ENCODE results near the gene BACH2.

DNA sequence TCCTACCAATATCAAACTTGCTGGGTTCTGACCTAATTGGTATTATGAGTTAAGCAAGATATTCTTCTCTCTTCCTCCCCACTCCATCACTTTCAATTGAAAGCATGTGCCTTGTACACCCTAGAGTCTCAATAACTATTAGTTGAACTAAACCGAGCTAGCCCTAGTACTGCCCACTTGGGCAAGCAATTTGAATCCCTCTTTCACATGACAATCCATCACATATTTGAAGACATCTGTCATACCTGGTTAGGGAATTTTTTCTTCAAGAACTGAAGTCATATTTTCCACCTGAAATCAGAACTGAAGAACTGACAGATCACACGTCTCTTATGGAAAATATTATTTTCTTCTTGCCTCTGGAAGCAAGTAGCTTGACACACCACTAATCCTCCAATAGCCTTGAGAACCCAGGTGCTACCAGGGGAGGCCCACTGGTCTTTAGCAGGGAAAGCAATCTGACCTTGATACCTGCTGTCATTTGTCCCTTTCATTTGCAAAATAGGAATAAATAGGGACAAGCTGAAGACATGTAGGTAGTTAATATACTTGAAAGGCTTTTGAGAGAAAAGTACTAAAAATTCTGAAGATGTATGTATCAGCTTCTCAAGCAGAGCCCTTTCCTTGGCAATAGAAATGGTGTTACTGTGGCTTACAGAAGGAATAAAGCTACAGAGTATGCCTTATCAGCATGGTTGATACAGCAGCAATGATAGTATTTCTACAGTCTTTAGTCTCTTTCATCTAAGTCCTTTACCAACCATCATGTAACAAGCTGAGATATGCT lies 331.0 kb downstream of the BACH2 start:
- TF ChIP-seq POLR2A (IDR thresholded peaks at IDR 0.05) (no peak), EP300 (IDR thresholded peaks at IDR 0.05) (no peak)
- TF ChIP-seq, protein P1, sequence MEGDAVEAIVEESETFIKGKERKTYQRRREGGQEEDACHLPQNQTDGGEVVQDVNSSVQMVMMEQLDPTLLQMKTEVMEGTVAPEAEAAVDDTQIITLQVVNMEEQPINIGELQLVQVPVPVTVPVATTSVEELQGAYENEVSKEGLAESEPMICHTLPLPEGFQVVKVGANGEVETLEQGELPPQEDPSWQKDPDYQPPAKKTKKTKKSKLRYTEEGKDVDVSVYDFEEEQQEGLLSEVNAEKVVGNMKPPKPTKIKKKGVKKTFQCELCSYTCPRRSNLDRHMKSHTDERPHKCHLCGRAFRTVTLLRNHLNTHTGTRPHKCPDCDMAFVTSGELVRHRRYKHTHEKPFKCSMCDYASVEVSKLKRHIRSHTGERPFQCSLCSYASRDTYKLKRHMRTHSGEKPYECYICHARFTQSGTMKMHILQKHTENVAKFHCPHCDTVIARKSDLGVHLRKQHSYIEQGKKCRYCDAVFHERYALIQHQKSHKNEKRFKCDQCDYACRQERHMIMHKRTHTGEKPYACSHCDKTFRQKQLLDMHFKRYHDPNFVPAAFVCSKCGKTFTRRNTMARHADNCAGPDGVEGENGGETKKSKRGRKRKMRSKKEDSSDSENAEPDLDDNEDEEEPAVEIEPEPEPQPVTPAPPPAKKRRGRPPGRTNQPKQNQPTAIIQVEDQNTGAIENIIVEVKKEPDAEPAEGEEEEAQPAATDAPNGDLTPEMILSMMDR (IDR thresholded peaks at IDR 0.05) = no peak

Measured in upper lobe of left lung (tissue), 4 donors.